Breast epithelium (tissue), 4 donors: ENCODE measurements around the gene NAV2. TPM values are rescaled to one million over a fixed set of nuclear protein-coding genes. Genes with fewer than 3 reads are reported as not detected.
A peak's percentile ranks its signal among the peaks of the same experiment; 100 is the strongest.

Experiments
- DNase-seq, 2 donors: peaks; one replicate each; pipeline ENCODE4 v3.0.0-alpha.2; 2019; ENCODE audit warnings: low spot score in 2 of 2
- H3K27ac ChIP-seq, 2 donors: fragments of 200-600 bp; sonication (generic) in 1 of 2; one replicate each; pipeline ENCODE4 v1.5.1; 2016 to 2019; ENCODE audit warnings: mild to moderate bottlenecking in 1 of 2
- H3K27me3 ChIP-seq, 2 donors: fragments of 200-600 bp; sonication (generic) in 1 of 2; one replicate each; pipeline versions ENCODE4 v1.5.1 to v1.6.0; 2017 to 2019; ENCODE audit warnings: control low read depth in 1 of 2, mild to moderate bottlenecking in 1 of 2
- H3K36me3 ChIP-seq: fragments of 200-600 bp; one replicate; pipeline ENCODE4 v1.5.1; 2019
- H3K4me1 ChIP-seq, 2 donors: fragments of 200-600 bp; sonication (generic); one replicate each; pipeline ENCODE4 v1.5.1; 2016 to 2019; ENCODE audit warnings: control low read depth in 1 of 2
- H3K4me3 ChIP-seq, 3 donors: fragments of 200-600 bp; sonication (generic); 1 replicate in 2 of 3; 2 replicates in 1 of 3; pipeline ENCODE4 v1.5.1; 2016 to 2019; ENCODE audit warnings: mild to moderate bottlenecking in 3 of 3, moderate library complexity in 2 of 3
- H3K9me3 ChIP-seq, 2 donors: fragments of 200-600 bp; sonication (generic) in 1 of 2; one replicate each; pipeline ENCODE4 v1.5.1; 2016 to 2019; ENCODE audit warnings: control low read depth in 1 of 2
- CTCF ChIP-seq, 3 donors: fragments of 450-650 bp; IDR thresholded peaks; one replicate each; pipeline ENCODE4 v1.5.1; 2016 to 2017; ENCODE audit warnings: antibody characterized with exemption in 3 of 3, mild to moderate bottlenecking in 3 of 3, moderate library complexity in 3 of 3
- POLR2A ChIP-seq: fragments of 450-650 bp; IDR thresholded peaks from one replicate; pipeline ENCODE4 v1.6.1; 2016; ENCODE audit warnings: antibody characterized with exemption, mild to moderate bottlenecking, moderate library complexity
- POLR2AphosphoS5 ChIP-seq, 3 donors: sonication (generic); formaldehyde crosslinking; IDR thresholded peaks; one replicate each; pipeline ENCODE4 v1.6.1; 2017; ENCODE audit warnings: antibody characterized with exemption in 3 of 3
- intact Hi-C: fragments of 100-400 bp; cut with DNase I; formaldehyde crosslinking; loops from one replicate; pipeline ENCODE4 v1.15.1; 2023; ENCODE audit warnings: low total_unique reads
- total RNA-seq, 3 donors: library from RNA; depleted of rRNA; stranded (reverse); fragments of >200 nt; gene quantifications; one replicate each; pipeline ENCODE4 v1.1.0, GENCODE V29; 2016

The NAV2 gene
- total RNA-seq, 3 donors from 2014 or later = 28.2 to 61.8 (median 31.4) TPM

GRCh38 chr11:19753451-19754106 is 40.9 kb downstream of the NAV2 start:
- H3K4me1 ChIP-seq = no peaks in the 10 kb centered on the region
- no peak for DNase-seq
- no peaks in the 10 kb centered on the region for H3K27me3 ChIP-seq
- TF ChIP-seq CTCF (IDR thresholded peaks at IDR 0.05) (no peak), POLR2AphosphoS5 (IDR thresholded peaks at IDR 0.05) (no peak), POLR2A (no peak)
- no peaks in the 10 kb centered on the region for H3K9me3 ChIP-seq
- H3K36me3 ChIP-seq = no peaks in the 10 kb centered on the region
- H3K4me3 ChIP-seq = no peak overlapping the region
- H3K27ac ChIP-seq = no peak overlapping the region
- intact Hi-C loops = loop anchor here (5.0 kb wide), 1 partner anchor 469 kb away; no protein-coding TSS in a partner anchor

GRCh38 chr11:19756675-19757475 is 44.2 kb downstream of the NAV2 start:
- Histone ChIP-seq H3K9me3 (no peaks in the 10 kb centered on the region), H3K27ac (peak overlapping the region in 1 of 2 donors; percentile 28), H3K36me3 (no peaks in the 10 kb centered on the region), H3K4me1 (no peaks in the 10 kb centered on the region), H3K4me3 (no peak overlapping the region), H3K27me3 (no peaks in the 10 kb centered on the region)
- intact Hi-C loops = no loop called here
- TF ChIP-seq CTCF (IDR thresholded peaks at IDR 0.05) = no peak
- no peak for TF ChIP-seq POLR2A
- TF ChIP-seq POLR2AphosphoS5 (IDR thresholded peaks at IDR 0.05) = no peak
- DNase-seq = no peak

GRCh38 chr11:19759389-19759788 is 46.8 kb downstream of the NAV2 start:
- no peak for DNase-seq
- H3K4me1 ChIP-seq = no peaks in the 10 kb centered on the region
- intact Hi-C loops = no loop called here

GRCh38 chr11:19762266-19762665 is 49.6 kb downstream of the NAV2 start:
- Histone ChIP-seq H3K27ac (no peak overlapping the region), H3K4me1 (no peaks in the 10 kb centered on the region), H3K4me3 (no peak overlapping the region), H3K27me3 (no peaks in the 10 kb centered on the region), H3K36me3 (no peaks in the 10 kb centered on the region), H3K9me3 (no peaks in the 10 kb centered on the region)
- intact Hi-C loops = no loop called here
- no peak for DNase-seq
- TF ChIP-seq CTCF (IDR thresholded peaks at IDR 0.05) = no peak
- TF ChIP-seq POLR2AphosphoS5 (IDR thresholded peaks at IDR 0.05) = no peak
- no peak for TF ChIP-seq POLR2A

More at GRCh38 chr11:19759389-19759788, 46.8 kb downstream of the NAV2 start:
- Histone ChIP-seq H3K27me3 (no peaks in the 10 kb centered on the region), H3K4me3 (no peak overlapping the region), H3K36me3 (no peaks in the 10 kb centered on the region), H3K9me3 (no peaks in the 10 kb centered on the region), H3K27ac (no peak overlapping the region)
- TF ChIP-seq POLR2AphosphoS5 (IDR thresholded peaks at IDR 0.05) (no peak), CTCF (IDR thresholded peaks at IDR 0.05) (no peak), POLR2A (no peak)

GRCh38 chr11:19763330-19763729 is 50.7 kb downstream of the NAV2 start:
- intact Hi-C loops = no loop called here
- TF ChIP-seq CTCF (IDR thresholded peaks at IDR 0.05) = no peak
- TF ChIP-seq POLR2A = no peak
- TF ChIP-seq POLR2AphosphoS5 (IDR thresholded peaks at IDR 0.05) = no peak
- H3K9me3 ChIP-seq = no peaks in the 10 kb centered on the region
- H3K36me3 ChIP-seq = no peaks in the 10 kb centered on the region
- H3K27ac ChIP-seq = no peak overlapping the region
- DNase-seq = no peak
- no peaks in the 10 kb centered on the region for H3K27me3 ChIP-seq
- H3K4me1 ChIP-seq = no peaks in the 10 kb centered on the region
- no peak overlapping the region for H3K4me3 ChIP-seq
